NCI-H1417 (cell line): ENCODE data around the gene LLGL2.
A peak's percentile ranks its signal among the peaks of the same experiment; 100 is the strongest.

Source experiments
- DNase-seq, 3 experiments: peaks; one replicate each; lab custom pipeline; 2025; lab: John Stamatoyannopoulos, UW

LLGL2 gene

DNA sequence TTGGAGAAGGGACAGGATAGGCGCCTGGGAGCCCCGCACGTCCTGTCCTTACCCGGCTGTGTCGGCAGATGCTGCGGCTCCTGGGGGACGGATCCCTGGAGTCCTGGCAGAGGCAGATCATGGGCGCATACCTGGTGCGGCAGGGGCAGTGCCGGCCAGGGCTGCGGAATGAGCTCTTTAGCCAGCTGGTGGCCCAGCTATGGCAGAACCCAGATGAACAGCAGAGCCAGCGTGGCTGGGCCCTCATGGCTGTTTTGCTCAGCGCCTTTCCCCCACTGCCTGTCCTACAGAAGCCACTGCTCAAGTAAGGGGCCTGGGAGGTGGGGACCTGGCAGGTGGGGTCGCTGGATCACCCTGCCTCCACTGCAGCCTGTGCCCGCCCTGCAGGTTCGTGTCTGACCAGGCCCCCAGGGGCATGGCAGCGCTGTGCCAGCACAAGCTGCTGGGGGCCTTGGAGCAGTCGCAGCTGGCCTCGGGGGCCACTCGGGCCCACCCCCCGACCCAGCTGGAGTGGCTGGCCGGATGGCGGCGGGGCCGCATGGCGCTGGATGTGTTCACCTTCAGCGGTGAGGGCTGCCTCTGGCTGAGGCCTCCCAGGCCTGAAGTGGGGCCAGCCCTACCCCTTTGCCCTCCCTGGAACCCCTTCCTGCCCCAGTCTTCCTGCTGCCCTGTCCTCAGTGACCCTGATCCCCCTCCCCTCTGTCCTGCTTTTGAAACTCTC, 87.6 kb downstream of the LLGL2 start:
- DNase-seq = no peak

DNA sequence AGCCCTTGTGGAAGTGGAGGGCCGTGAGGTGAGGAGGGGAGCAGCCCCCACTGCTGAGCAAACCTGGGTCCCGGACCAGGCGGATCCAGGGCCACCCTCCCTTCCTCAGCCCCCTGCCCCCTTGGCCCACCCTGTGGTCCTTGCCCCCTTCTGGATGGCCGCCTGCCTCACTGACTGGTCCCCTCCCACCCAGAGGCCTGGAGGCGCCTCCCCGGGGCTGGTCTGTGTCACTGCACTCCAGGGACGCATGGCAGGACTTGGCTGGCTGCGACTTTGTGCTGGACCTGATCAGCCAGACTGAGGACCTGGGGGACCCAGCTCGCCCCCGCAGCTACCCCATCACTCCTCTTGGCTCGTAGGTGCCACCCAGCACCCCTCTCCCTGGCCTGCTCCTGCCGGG, 88.5 kb downstream of the LLGL2 start:
- no peak for DNase-seq

DNA sequence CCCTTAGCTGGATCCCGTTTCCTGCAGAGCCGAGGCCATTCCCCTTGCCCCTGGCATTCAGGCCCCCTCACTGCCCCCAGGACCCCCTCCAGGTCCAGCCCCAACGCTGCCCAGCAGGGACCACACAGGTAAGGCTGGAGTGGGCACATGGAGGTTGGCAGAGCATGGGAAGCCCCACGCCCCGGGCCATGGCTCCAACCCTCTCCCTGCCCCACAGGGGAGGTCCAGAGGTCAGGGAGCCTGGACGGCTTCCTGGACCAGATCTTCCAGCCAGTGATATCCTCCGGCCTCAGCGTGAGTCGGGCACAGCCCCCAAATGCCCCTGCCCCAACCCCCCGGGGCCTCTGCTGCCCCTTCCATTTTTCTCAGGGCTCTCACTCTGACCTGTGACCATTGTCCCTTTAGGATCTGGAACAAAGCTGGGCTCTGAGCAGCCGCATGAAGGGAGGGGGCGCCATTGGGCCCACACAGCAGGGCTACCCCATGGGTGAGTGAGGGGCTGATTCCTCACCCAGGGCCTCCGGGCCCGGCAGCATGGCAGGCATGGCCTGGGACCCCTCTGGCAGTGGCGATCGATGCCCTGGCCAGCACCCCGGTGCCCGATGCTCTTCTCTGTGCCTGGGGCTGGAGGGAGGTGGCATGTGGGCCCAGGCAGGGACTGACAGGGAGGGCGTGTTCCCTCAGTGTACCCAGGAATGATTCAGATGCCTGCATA, 89.2 kb downstream of the LLGL2 start:
- no peak for DNase-seq

DNA sequence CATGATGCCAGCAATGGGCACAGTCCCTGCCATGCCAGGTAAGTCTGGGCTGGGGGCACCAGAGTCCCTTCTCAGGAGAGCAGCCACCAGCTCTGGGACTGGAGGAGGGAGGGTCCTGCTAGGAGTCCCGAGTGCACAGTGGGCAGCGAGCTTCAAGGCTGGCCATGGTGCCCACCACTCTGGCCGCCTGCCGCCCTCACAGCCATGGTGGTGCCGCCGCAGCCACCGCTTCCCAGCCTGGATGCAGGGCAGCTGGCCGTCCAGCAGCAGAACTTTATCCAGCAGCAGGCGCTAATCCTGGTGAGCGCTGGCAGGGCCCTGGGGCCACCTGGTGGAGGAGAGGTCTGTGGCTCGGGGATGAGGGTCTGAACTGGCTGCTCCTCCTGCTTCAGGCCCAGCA, 89.8 kb downstream of the LLGL2 start:
- no peak for DNase-seq

DNA sequence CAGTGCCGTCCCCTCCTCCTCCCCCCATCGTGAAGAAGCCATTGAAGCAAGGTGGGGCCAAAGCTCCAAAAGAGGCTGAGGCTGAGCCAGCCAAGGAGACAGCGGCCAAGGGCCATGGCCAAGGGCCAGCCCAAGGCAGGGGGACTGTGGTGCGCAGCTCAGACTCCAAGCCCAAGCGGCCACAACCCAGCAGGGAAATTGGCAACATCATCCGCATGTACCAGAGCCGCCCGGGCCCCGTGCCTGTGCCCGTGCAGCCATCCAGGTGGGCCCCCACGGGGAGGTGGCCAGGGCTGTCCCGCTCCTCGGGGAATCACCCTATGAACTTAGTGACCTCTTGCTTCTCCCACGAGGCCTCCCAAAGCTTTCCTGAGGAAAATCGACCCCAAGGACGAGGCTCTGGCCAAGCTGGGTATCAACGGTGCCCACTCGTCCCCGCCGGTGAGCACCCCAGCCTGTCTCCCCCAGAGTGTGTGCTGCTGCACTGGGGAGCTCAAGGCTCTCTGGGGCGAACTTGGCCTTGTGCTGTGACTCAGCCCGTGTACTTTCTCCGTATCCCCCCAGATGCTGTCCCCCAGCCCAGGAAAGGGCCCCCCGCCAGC, 91.1 kb downstream of the LLGL2 start:
- DNase-seq = no peak

DNA sequence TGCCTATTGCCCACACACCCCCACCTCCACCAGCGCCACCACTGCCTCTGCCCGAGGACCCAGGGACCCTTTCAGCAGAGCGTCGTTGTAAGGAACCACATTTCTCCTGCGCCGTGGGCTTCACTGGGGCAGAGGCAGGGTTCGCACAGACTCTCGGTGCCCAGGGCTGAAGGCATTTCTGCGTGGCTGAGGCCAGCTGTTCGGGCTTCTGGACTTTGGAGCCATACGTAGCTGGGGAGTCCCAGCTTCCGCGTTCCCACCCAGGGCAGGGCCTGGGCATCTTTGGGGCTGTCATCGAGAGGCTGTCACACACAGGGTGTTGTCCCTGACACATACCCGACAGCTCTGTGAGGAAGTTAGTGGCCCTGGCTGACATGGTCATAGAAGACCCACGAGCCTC, 91.7 kb downstream of the LLGL2 start:
- DNase-seq = no peak

DNA sequence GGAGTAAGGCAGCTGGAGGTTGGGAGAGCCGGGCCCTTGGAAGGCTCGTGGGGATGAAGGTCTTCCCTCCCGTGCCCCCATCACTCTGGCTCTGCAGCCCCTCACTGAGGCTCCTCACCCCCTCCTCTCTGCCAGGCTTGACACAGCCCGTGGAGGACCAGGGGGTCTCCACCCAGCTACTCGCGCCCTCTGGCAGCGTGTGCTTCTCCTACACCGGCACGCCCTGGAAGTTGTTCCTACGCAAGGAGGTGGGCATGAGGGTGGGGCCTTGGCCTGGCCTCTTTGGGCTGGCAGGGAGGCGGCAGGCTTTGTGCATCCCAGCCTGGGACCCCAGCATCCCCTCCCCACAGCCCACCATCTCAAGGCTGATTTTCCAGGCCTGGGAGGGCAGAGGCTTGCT, 92.2 kb downstream of the LLGL2 start:
- no peak for DNase-seq

DNA sequence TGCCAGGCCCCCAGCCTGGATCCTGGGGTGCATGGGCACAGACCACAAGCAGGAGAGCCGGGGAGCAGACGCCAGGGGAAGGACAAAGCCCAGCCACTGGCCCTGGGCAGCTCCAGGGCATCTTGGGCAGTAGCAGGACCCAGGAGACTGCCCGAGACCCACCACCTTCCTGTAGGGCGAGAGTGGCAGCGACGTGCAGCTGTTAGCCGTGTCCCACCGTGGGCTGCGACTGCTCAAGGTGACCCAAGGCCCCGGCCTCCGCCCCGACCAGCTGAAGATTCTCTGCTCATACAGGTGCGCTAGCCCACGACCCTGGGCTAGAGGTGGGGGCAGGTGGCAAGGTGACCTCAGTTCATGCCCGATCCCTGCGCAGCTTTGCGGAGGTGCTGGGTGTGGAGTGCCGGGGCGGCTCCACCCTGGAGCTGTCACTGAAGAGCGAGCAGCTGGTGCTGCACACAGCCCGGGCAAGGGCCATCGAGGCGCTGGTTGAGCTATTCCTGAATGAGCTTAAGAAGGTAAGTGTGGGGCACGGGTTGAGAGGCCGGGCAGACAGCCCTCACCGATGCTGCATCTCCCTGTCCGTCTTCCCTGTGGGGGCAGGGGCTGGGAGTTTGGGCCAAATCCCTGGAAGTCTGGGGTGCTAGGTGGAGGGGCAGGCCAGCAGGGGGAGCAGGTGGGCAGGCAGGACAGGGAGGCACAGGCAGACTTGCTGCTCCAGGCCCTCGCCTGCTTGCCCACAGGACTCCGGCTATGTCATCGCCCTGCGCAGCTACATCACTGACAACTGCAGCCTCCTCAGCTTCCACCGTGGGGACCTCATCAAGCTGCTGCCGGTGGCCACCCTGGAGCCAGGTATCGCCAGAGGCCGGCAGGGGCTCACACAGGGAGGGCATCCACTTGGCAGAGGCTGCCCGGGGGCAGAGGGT, 94.3 kb downstream of the LLGL2 start:
- peak; percentile 10 to 42 (median 13) for DNase-seq

DNA sequence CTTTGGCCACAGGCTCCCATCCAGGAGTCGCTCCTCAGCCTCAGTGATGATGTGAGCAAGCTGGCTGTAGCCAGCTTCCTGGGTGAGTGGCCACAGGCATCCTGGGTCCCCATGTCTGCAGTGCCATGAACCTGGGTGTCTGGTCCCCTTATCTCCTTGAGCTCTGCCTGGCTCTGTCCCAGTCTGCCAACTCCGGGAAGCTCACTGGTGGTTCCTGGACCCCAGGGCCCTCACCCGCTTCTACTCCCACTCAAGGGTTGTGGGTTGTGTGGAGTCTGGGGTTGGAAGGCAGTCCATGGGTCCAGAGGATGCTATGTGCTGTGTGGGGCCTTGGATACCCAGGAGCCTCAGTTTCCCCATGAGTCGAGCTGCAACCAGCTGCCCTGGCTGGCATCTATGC, 96.0 kb downstream of the LLGL2 start:
- no peak for DNase-seq

DNA sequence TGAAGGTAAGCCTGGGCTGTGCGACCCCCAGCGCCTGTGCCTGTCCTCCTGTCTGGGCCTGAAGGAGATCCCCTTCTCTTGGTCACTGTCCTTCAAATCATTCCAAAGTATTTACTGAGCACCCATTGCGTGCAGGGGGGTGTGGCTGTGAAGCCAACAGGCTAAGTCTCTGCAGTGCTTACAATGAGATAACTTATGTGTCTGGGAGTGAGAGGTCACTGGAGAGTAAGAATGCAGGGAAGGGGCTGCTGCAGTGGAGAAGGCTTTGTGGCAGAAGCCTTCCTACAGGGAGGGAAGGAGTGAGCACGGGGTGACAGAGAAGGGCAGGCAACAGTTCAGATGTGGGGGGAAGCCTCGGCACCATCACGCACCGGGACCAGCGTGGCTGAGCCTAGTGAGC, 96.6 kb downstream of the LLGL2 start:
- DNase-seq = no peak

DNA sequence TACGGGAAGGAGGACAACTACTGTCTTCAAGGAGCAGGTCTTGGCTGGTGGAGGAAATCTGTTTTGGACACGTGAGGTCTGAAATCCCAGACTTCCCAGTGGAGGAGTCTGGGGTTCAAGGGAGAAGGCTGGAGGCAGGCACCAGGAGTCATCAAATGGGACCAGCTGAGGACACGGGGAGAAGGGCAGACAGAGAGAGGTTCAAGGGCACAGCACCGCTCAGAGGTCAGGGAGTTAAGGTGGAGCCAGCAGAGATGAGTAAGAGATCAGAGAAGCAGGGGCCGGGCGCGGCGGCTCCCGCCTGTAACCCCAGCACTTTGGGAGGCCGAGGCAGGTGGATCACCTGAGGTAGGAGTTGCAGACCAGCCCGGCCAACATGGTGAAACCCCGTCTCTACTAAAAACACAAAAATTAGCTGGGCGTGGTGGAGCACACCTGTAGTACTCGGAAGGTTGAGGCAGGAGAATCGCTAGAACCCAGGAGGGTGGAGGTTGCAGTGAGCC, 97.3 kb downstream of the LLGL2 start:
- DNase-seq = no peak

DNA sequence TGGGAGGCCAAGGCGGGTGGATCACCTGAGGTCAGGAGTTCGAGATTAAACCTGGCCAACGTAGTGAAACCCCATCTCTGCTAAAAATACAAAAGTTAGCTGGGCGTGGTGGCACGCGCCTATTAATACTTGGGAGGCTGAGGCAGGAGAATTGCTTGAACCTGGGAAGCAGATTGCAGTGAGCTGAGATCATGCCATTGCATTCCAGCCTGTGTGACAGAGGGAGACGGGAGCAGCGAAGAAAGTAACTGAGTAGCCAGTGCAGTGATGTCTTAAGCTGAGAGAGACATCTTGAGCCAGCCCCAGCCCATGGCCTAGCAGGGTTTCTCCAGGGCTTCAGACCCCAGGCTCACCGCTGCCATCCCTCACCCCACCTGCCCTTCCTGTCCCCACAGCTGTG, 97.9 kb downstream of the LLGL2 start:
- no peak for DNase-seq

DNA sequence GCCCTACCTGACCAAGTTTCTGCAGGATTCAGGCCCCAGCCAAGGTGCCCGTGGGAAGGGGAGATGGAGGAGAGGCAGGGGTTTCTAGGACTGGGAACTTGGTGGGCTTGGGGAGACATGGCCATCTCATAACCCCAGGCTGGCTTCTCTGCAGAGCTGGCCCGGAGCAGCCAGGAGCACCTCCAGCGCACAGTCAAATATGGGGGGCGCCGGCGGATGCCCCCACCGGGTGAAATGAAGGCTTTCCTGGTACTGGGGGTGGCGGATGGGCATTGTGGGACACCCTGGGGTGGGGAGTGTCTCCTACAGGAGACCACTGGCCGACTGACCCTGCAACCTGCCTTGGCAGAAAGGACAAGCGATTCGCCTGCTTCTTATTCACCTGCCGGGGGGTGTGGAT, 98.5 kb downstream of the LLGL2 start:
- DNase-seq = no peak
